GM12878 (cell line): Measurements from ENCODE around the gene PDE10A. TPM values are rescaled to one million over a fixed set of nuclear protein-coding genes. Genes with fewer than 3 reads are reported as not detected.

Source experiments
- BCL3 ChIP-seq: IDR thresholded peaks from 2 replicates; pipeline ENCODE4 v1.6.1; 2011; ENCODE audit warnings: borderline replicate concordance, low read depth, mild to moderate bottlenecking, moderate library complexity, low read length; ENCODE audit not compliant: insufficient read depth, poor library complexity, severe bottlenecking
- BHLHE40 ChIP-seq, 2 experiments: fragments of 450-650 bp in 1 of 2; IDR thresholded peaks; 2 replicates each; pipeline ENCODE4 v1.6.1; 2011 to 2017; ENCODE audit warnings: low read depth in 2 of 2, borderline replicate concordance in 1 of 2, improper control_type of control experiment in 1 of 2, low read length in 1 of 2, mild to moderate bottlenecking in 1 of 2
- CREB1 ChIP-seq: IDR thresholded peaks from 2 replicates; pipeline ENCODE4 v1.6.1; 2012; ENCODE audit warnings: low read depth, mild to moderate bottlenecking, inconsistent platforms
- ESRRA ChIP-seq: IDR thresholded peaks from 2 replicates; pipeline ENCODE4 v1.6.1; 2012; ENCODE audit warnings: mild to moderate bottlenecking, low read length, improper control_type of control experiment
- ETV6 ChIP-seq, 2 experiments: fragments of 450-650 bp in 1 of 2; IDR thresholded peaks in 1 of 2; conservative IDR thresholded peaks in 1 of 2; 2 replicates each; pipeline ENCODE4 v1.6.1; 2014; ENCODE audit warnings: antibody characterized with exemption in 1 of 2, borderline replicate concordance in 1 of 2, low read depth in 1 of 2, mild to moderate bottlenecking in 1 of 2, moderate library complexity in 1 of 2
- IKZF1 ChIP-seq: fragments of 450-650 bp; conservative IDR thresholded peaks from 2 replicates; pipeline ENCODE4 v1.6.1; 2017; ENCODE audit warnings: antibody characterized with exemption, mild to moderate bottlenecking
- RAD51 ChIP-seq: fragments of 450-650 bp; IDR thresholded peaks from 2 replicates; pipeline ENCODE4 v1.6.1; 2016; ENCODE audit warnings: moderate library complexity, mild to moderate bottlenecking, inconsistent platforms
- RFX5 ChIP-seq: IDR thresholded peaks from 2 replicates; pipeline ENCODE4 v1.6.1; 2011; ENCODE audit warnings: low read depth, low read length, improper control_type of control experiment
- SIN3A ChIP-seq: IDR thresholded peaks from 2 replicates; pipeline ENCODE4 v1.6.1; 2012; ENCODE audit warnings: low read depth, low read length, improper control_type of control experiment
- SKIL ChIP-seq: fragments of 450-650 bp; IDR thresholded peaks from 2 replicates; pipeline ENCODE4 v1.6.1; 2017; ENCODE audit warnings: mild to moderate bottlenecking, low read depth, inconsistent platforms; ENCODE audit not compliant: poor library complexity, severe bottlenecking
- STAT3 ChIP-seq: IDR thresholded peaks from 2 replicates; pipeline ENCODE4 v1.6.1; 2011; ENCODE audit warnings: low read depth, low read length, improper control_type of control experiment
- TBL1XR1 ChIP-seq: IDR thresholded peaks from 2 replicates; pipeline ENCODE4 v1.6.1; 2012; ENCODE audit warnings: low read depth, low read length, improper control_type of control experiment
- polyA plus RNA-seq, 11 experiments: library from polyadenylated mRNA; depleted of rRNA in 4 of 11; unstranded in 6 of 11; stranded (reverse) in 5 of 11; fragments of >200 nt; fragmentation: Nextera tagmentation in 4 of 11; fragmentation: Illumina TruSeq in 1 of 11; extraction: Ambion mirVana in 4 of 11; extraction: Trizol in 1 of 11; gene quantifications; 1 replicate in 1 of 11; 2 replicates in 10 of 11; pipeline versions ENCODE4 v1.2.1 to v1.2.3, GENCODE V29; 2011 to 2016; ENCODE audit warnings: inconsistent platforms in 2 of 11, missing spikeins in 2 of 11, low read depth in 1 of 11
- total RNA-seq, 4 experiments: library from RNA; depleted of rRNA in 3 of 4; stranded (reverse); fragments of >200 nt in 3 of 4; fragmentation: Illumina TruSeq in 1 of 4; extraction: Trizol in 1 of 4; gene quantifications; 2 replicates each; pipeline versions ENCODE4 v1.2.1 to v1.2.3, GENCODE V29; 2013 to 2021

The PDE10A gene
- total and polyA plus RNA-seq, 10 of the 15 experiments (the other 5 are each of a cell fraction or from before 2014, with no cell fraction given): under 0.01 to 1.3 (median 0.03) TPM; not detected in 2

- no peak for TF ChIP-seq SKIL
- TF ChIP-seq BHLHE40 (IDR thresholded peaks at IDR 0.05; ENCODE audit: borderline replicate concordance in 1 of 2, low read depth in 2 of 2, low read length in 1 of 2): no peak
- no peak for TF ChIP-seq ETV6 (conservative IDR thresholded peaks at IDR 0.05 in 1 of 2, IDR thresholded peaks at IDR 0.05 in 1 of 2; ENCODE audit: borderline replicate concordance in 1 of 2, low read depth in 1 of 2)
- no peak for TF ChIP-seq CREB1
- no peak for TF ChIP-seq ESRRA
- no peak for TF ChIP-seq RFX5
- no peak for TF ChIP-seq TBL1XR1
- no peak for TF ChIP-seq BCL3
- TF ChIP-seq STAT3: no peak
- no peak for TF ChIP-seq IKZF1
- TF ChIP-seq SIN3A: no peak
- no peak for TF ChIP-seq RAD51
- TF ChIP-seq, all 136 proteins: peak for 0
Measured at GRCh38 chr6:165600606-165601005, 62.4 kb downstream of the PDE10A start (continued).
